Measurements from ENCODE around the gene SLC13A3.

SLC13A3 gene

GRCh38 chr20:46642265-46642968 is 8.8 kb downstream of the SLC13A3 start:
- TF ChIP-seq EZH2phosphoT487 (IDR thresholded peaks at IDR 0.05; ENCODE audit: borderline replicate concordance, low read length) = no peak
- TF ChIP-seq, protein P1, sequence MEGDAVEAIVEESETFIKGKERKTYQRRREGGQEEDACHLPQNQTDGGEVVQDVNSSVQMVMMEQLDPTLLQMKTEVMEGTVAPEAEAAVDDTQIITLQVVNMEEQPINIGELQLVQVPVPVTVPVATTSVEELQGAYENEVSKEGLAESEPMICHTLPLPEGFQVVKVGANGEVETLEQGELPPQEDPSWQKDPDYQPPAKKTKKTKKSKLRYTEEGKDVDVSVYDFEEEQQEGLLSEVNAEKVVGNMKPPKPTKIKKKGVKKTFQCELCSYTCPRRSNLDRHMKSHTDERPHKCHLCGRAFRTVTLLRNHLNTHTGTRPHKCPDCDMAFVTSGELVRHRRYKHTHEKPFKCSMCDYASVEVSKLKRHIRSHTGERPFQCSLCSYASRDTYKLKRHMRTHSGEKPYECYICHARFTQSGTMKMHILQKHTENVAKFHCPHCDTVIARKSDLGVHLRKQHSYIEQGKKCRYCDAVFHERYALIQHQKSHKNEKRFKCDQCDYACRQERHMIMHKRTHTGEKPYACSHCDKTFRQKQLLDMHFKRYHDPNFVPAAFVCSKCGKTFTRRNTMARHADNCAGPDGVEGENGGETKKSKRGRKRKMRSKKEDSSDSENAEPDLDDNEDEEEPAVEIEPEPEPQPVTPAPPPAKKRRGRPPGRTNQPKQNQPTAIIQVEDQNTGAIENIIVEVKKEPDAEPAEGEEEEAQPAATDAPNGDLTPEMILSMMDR (IDR thresholded peaks at IDR 0.05; ENCODE audit: low read depth, low read length, poor library complexity, severe bottlenecking) = no peak
- Histone ChIP-seq H4K20me1 (ENCODE audit: control insufficient read depth, insufficient read depth, low read depth, low read length) (no peaks in the 10 kb centered on the region), H3F3A (ENCODE audit: control insufficient read depth, insufficient read depth) (no peaks in the 10 kb centered on the region), H3K9me3 (ENCODE audit: control insufficient read depth, insufficient read depth, low read length) (no peaks in the 10 kb centered on the region), H3K27me3 (ENCODE audit: control insufficient read depth, low read length) (no peaks in the 10 kb centered on the region), H3K4me2 (ENCODE audit: low read length) (no peak overlapping the region), H3K9me2 (replicated peaks; ENCODE audit: control insufficient read depth, low read length) (no peaks in the 10 kb centered on the region), H3K79me2 (ENCODE audit: control insufficient read depth, low read length) (no peaks in the 10 kb centered on the region), H3K4me3 (ENCODE audit: low read length) (no peak overlapping the region), H3K27ac (ENCODE audit: low read depth, low read length) (no peak overlapping the region), H3K36me3 (ENCODE audit: control insufficient read depth, low read length) (no peaks in the 10 kb centered on the region), H3K4me1 (ENCODE audit: control insufficient read depth, low read length) (no peaks in the 10 kb centered on the region)

- Histone ChIP-seq H3K79me2 (ENCODE audit: control insufficient read depth, low read length) (no peaks in the 10 kb centered on the region), H3K4me2 (ENCODE audit: low read length) (no peak overlapping the region), H3K4me3 (ENCODE audit: low read length) (no peak overlapping the region), H3K27ac (ENCODE audit: low read depth, low read length) (no peak overlapping the region), H3K9me2 (replicated peaks; ENCODE audit: control insufficient read depth, low read length) (no peaks in the 10 kb centered on the region), H3K9me3 (ENCODE audit: control insufficient read depth, insufficient read depth, low read length) (no peaks in the 10 kb centered on the region), H3K4me1 (ENCODE audit: control insufficient read depth, low read length) (no peaks in the 10 kb centered on the region), H3K36me3 (ENCODE audit: control insufficient read depth, low read length) (no peaks in the 10 kb centered on the region), H4K20me1 (ENCODE audit: control insufficient read depth, insufficient read depth, low read depth, low read length) (no peaks in the 10 kb centered on the region), H3F3A (ENCODE audit: control insufficient read depth, insufficient read depth) (no peaks in the 10 kb centered on the region), H3K27me3 (ENCODE audit: control insufficient read depth, low read length) (no peaks in the 10 kb centered on the region)
- TF ChIP-seq, protein P1 (IDR thresholded peaks at IDR 0.05; ENCODE audit: low read depth, low read length, poor library complexity, severe bottlenecking) = no peak
- TF ChIP-seq EZH2phosphoT487 (IDR thresholded peaks at IDR 0.05; ENCODE audit: borderline replicate concordance, low read length) = no peak
Measured at GRCh38 chr20:46641424-46641823, 9.8 kb downstream of the SLC13A3 start.

DNA sequence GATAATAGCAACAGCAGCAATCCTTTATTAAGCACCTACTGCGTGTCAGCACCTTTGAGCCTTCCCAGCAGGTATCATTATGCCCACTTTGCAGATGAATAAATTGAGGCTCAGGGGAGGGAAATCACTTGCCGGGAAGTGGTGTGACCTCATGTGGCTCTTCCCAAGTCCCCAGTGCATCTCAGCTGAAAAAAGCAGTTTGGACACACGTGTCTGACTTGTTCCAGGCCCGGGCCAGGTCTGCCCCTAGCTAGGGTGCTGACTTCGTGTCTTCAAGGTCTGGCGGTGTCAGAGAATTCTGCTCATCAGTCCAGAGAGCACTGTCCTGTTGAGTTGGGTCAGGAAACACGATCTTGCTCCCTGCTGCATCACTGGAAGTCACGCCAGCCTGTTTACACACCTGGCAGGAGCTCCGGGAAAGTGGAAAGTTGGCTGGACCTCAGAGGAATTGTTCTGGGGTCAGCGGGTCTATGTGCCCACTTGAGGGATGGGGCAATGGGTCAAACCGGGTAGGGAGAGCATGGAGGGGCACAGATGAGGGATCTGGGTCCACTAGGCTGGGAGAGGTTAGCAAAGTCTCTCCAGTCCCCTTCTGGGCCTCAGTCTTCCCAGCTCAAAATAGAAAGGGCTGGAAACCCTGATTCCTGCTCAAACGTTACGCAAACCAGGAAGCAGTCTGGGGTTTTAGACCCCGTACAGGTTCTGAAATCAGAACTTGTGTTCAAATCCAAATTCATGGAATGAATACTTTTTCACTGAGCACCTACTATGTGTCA is 10.5 kb downstream of the SLC13A3 start:
- H3K4me2 ChIP-seq (ENCODE audit: low read length) = no peak overlapping the region
- no peak overlapping the region for H3K4me3 ChIP-seq (ENCODE audit: low read length)
- no peaks in the 10 kb centered on the region for H3K79me2 ChIP-seq (ENCODE audit: control insufficient read depth, low read length)
- no peaks in the 10 kb centered on the region for H3K27me3 ChIP-seq (ENCODE audit: control insufficient read depth, low read length)
- TF ChIP-seq EZH2phosphoT487 (IDR thresholded peaks at IDR 0.05; ENCODE audit: borderline replicate concordance, low read length) = no peak
- TF ChIP-seq, protein P1 (IDR thresholded peaks at IDR 0.05; ENCODE audit: low read depth, low read length, poor library complexity, severe bottlenecking) = no peak
- no peaks in the 10 kb centered on the region for H3K36me3 ChIP-seq (ENCODE audit: control insufficient read depth, low read length)
- H3K4me1 ChIP-seq (ENCODE audit: control insufficient read depth, low read length) = no peaks in the 10 kb centered on the region
- H3K27ac ChIP-seq (ENCODE audit: low read depth, low read length) = no peak overlapping the region
- no peaks in the 10 kb centered on the region for H3K9me2 ChIP-seq (replicated peaks; ENCODE audit: control insufficient read depth, low read length)
- H3K9me3 ChIP-seq (ENCODE audit: control insufficient read depth, insufficient read depth, low read length) = no peaks in the 10 kb centered on the region
- no peaks in the 10 kb centered on the region for H3F3A ChIP-seq (ENCODE audit: control insufficient read depth, insufficient read depth)
- H4K20me1 ChIP-seq (ENCODE audit: control insufficient read depth, insufficient read depth, low read depth, low read length) = no peaks in the 10 kb centered on the region

Data from DOHH2 (cell line).